Endothelial cell of hepatic sinusoid (primary cell): ENCODE data around the gene FSIP2.
"Not testable (repeated sequence)": the region's sequence is repeated elsewhere in the genome, so short reads cannot be mapped to it uniquely, and the experiment has no call there.

Source experiments
- in situ Hi-C: cut with HindIII; loops from 2 replicates; pipeline ENCODE4 v1.10.0; 2017; ENCODE audit warnings: low sequenced_read_pairs

FSIP2 gene

GRCh38 chr2:185806783-185807182, 68.2 kb downstream of the FSIP2 start:
- in situ Hi-C loops, result no loop called here

- in situ Hi-C loops, result no loop called here
Observed at GRCh38 chr2:185807351-185807750, 68.7 kb downstream of the FSIP2 start.

GRCh38 chr2:185811580-185811979, 73.0 kb downstream of the FSIP2 start:
- in situ Hi-C loops, result no loop called here

GRCh38 chr2:185813707-185814106, 75.1 kb downstream of the FSIP2 start:
- in situ Hi-C loops, result no loop called here

GRCh38 chr2:185817991-185818390, 79.4 kb downstream of the FSIP2 start:
- in situ Hi-C loops, result no loop called here

GRCh38 chr2:185821467-185821866, 82.9 kb downstream of the FSIP2 start:
- in situ Hi-C loops, result no loop called here

- in situ Hi-C loops, result no loop called here
Observed at GRCh38 chr2:185823773-185824172, 85.2 kb downstream of the FSIP2 start.

GRCh38 chr2:185825557-185825956, 87.0 kb downstream of the FSIP2 start:
- in situ Hi-C loops, result no loop called here

GRCh38 chr2:185828326-185828725, 89.7 kb downstream of the FSIP2 start:
- in situ Hi-C loops, result no loop called here

- in situ Hi-C loops, result no loop called here
Observed at GRCh38 chr2:185833864-185834263, 95.3 kb downstream of the FSIP2 start.

GRCh38 chr2:185835974-185836373, 97.4 kb downstream of the FSIP2 start:
- in situ Hi-C loops, result no loop called here

GRCh38 chr2:185854885-185855284, 116.3 kb downstream of the FSIP2 start:
- in situ Hi-C loops, result no loop called here

GRCh38 chr2:185857691-185858090, 119.1 kb downstream of the FSIP2 start:
- in situ Hi-C loops, result no loop called here

GRCh38 chr2:185859506-185859905, 120.9 kb downstream of the FSIP2 start:
- in situ Hi-C loops, result no loop called here

GRCh38 chr2:185860321-185860720, 121.7 kb downstream of the FSIP2 start:
- in situ Hi-C loops, result no loop called here

- in situ Hi-C loops, result no loop called here
Observed at GRCh38 chr2:185862657-185863398, 124.2 kb downstream of the FSIP2 start.

GRCh38 chr2:185864468-185865260, 126.1 kb downstream of the FSIP2 start:
- in situ Hi-C loops, result not testable (repeated sequence)

- in situ Hi-C loops, result no loop called here
Observed at GRCh38 chr2:185875136-185875931, 136.7 kb downstream of the FSIP2 start.

- in situ Hi-C loops, result no loop called here
Observed at GRCh38 chr2:185876234-185876633, 137.6 kb downstream of the FSIP2 start.

- in situ Hi-C loops, result no loop called here
Observed at GRCh38 chr2:185880396-185880795, 141.8 kb downstream of the FSIP2 start.
